Measurements from ENCODE around the gene GEMIN5. TPM values are rescaled to one million over a fixed set of nuclear protein-coding genes. Genes with fewer than 3 reads are reported as not detected.
A peak's percentile ranks its signal among the peaks of the same experiment; 100 is the strongest.

Gene GEMIN5
- total and polyA plus RNA-seq, 2 of the 13 experiments (the other 11 are each of a cell fraction or from before 2014, with no cell fraction given): 6.6 to 28.6 TPM

DNA sequence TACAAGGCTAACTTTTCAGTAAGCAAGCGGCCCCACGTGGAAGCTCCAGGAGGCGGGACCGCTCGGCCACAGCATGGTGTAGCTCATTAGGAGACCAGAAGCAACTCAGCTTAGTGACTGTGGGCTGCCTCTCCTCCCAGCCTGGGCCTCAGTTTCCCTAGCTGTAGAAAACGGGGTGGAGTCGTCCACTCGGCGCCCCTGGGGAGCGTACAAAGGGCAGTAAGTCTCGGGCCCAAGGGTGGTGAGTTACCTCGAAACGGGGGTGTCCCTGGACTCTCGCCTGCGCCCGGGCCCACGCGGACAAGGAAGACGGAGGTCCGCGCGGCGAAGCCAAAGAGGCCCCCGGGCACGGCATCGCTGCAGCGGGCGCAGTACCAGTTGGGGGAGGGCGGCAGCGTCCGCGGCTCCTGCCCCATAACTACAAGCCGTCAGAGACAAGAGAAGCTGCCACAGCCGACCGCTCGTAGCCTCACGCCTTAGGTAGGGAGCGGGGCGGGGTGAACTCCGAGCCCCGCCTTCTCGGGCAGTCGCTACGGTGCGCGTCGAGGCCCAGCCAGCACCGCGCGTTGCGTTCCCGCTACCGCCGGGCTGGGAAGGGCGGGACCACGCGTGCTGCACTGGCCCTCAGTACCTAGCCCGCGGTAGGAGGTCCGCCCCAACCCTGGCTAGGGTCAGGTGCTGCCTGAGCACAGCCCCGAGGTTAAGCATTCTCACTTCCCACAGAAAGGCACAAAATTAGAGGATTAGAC is at the start of gene GEMIN5 (continued):
- TF ChIP-seq, protein P1, sequence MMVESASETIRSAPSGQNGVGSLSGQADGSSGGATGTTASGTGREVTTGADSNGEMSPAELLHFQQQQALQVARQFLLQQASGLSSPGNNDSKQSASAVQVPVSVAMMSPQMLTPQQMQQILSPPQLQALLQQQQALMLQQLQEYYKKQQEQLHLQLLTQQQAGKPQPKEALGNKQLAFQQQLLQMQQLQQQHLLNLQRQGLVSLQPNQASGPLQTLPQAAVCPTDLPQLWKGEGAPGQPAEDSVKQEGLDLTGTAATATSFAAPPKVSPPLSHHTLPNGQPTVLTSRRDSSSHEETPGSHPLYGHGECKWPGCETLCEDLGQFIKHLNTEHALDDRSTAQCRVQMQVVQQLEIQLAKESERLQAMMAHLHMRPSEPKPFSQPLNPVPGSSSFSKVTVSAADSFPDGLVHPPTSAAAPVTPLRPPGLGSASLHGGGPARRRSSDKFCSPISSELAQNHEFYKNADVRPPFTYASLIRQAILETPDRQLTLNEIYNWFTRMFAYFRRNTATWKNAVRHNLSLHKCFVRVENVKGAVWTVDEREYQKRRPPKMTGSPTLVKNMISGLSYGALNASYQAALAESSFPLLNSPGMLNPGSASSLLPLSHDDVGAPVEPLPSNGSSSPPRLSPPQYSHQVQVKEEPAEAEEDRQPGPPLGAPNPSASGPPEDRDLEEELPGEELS (CRISPR knock-in tag; IDR thresholded peaks at IDR 0.05): 0 out of 2 replicates have a peak, but pooled peaks have one; percentile 26
- TF ChIP-seq ZNF883 (CRISPR knock-in tag; IDR thresholded peaks at IDR 0.05; ENCODE audit: not compliant biosample characterization): peak; percentile 80
- TF ChIP-seq, protein P2, sequence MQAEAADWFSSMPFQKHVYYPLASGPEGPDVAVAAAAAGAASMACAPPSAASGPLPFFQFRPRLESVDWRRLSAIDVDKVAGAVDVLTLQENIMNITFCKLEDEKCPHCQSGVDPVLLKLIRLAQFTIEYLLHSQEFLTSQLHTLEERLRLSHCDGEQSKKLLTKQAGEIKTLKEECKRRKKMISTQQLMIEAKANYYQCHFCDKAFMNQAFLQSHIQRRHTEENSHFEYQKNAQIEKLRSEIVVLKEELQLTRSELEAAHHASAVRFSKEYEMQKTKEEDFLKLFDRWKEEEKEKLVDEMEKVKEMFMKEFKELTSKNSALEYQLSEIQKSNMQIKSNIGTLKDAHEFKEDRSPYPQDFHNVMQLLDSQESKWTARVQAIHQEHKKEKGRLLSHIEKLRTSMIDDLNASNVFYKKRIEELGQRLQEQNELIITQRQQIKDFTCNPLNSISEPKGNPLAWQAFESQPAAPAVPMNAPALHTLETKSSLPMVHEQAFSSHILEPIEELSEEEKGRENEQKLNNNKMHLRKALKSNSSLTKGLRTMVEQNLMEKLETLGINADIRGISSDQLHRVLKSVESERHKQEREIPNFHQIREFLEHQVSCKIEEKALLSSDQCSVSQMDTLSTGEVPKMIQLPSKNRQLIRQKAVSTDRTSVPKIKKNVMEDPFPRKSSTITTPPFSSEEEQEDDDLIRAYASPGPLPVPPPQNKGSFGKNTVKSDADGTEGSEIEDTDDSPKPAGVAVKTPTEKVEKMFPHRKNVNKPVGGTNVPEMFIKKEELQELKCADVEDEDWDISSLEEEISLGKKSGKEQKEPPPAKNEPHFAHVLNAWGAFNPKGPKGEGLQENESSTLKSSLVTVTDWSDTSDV (CRISPR knock-in tag; IDR thresholded peaks at IDR 0.05): 0 out of 2 replicates have a peak, but pooled peaks have one; percentile 65
- TF ChIP-seq ZNF777 (CRISPR knock-in tag; IDR thresholded peaks at IDR 0.05): peak; percentile 51
- TF ChIP-seq REXO4 (CRISPR knock-in tag; IDR thresholded peaks at IDR 0.05; ENCODE audit: borderline replicate concordance): no peak
- TF ChIP-seq, protein P3, sequence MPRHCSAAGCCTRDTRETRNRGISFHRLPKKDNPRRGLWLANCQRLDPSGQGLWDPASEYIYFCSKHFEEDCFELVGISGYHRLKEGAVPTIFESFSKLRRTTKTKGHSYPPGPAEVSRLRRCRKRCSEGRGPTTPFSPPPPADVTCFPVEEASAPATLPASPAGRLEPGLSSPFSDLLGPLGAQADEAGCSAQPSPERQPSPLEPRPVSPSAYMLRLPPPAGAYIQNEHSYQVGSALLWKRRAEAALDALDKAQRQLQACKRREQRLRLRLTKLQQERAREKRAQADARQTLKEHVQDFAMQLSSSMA (CRISPR knock-in tag; IDR thresholded peaks at IDR 0.05): no peak
- TF ChIP-seq RELA (CRISPR knock-in tag; IDR thresholded peaks at IDR 0.05): no peak
- TF ChIP-seq, protein P4, sequence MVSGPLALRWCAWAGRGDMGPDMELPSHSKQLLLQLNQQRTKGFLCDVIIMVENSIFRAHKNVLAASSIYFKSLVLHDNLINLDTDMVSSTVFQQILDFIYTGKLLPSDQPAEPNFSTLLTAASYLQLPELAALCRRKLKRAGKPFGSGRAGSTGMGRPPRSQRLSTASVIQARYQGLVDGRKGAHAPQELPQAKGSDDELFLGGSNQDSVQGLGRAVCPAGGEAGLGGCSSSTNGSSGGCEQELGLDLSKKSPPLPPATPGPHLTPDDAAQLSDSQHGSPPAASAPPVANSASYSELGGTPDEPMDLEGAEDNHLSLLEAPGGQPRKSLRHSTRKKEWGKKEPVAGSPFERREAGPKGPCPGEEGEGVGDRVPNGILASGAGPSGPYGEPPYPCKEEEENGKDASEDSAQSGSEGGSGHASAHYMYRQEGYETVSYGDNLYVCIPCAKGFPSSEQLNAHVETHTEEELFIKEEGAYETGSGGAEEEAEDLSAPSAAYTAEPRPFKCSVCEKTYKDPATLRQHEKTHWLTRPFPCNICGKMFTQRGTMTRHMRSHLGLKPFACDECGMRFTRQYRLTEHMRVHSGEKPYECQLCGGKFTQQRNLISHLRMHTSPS (CRISPR knock-in tag; IDR thresholded peaks at IDR 0.05; ENCODE audit: low read depth): no peak
- no peak; the same call in 1 of the 2 replicates for TF ChIP-seq FOXC1 (CRISPR knock-in tag; IDR thresholded peaks at IDR 0.05; ENCODE audit: borderline replicate concordance)
- no peak for TF ChIP-seq NFE2L2 (IDR thresholded peaks at IDR 0.05; ENCODE audit: low read length)
- TF ChIP-seq RBM39 (IDR thresholded peaks at IDR 0.05; ENCODE audit: low read depth, low read length, poor library complexity, severe bottlenecking): peak; percentile 40
- no peak for TF ChIP-seq ATRX (CRISPR knock-in tag; IDR thresholded peaks at IDR 0.05; ENCODE audit: borderline replicate concordance)
- TF ChIP-seq ZNF780A (CRISPR knock-in tag; IDR thresholded peaks at IDR 0.05): no peak
- TF ChIP-seq, protein P5, sequence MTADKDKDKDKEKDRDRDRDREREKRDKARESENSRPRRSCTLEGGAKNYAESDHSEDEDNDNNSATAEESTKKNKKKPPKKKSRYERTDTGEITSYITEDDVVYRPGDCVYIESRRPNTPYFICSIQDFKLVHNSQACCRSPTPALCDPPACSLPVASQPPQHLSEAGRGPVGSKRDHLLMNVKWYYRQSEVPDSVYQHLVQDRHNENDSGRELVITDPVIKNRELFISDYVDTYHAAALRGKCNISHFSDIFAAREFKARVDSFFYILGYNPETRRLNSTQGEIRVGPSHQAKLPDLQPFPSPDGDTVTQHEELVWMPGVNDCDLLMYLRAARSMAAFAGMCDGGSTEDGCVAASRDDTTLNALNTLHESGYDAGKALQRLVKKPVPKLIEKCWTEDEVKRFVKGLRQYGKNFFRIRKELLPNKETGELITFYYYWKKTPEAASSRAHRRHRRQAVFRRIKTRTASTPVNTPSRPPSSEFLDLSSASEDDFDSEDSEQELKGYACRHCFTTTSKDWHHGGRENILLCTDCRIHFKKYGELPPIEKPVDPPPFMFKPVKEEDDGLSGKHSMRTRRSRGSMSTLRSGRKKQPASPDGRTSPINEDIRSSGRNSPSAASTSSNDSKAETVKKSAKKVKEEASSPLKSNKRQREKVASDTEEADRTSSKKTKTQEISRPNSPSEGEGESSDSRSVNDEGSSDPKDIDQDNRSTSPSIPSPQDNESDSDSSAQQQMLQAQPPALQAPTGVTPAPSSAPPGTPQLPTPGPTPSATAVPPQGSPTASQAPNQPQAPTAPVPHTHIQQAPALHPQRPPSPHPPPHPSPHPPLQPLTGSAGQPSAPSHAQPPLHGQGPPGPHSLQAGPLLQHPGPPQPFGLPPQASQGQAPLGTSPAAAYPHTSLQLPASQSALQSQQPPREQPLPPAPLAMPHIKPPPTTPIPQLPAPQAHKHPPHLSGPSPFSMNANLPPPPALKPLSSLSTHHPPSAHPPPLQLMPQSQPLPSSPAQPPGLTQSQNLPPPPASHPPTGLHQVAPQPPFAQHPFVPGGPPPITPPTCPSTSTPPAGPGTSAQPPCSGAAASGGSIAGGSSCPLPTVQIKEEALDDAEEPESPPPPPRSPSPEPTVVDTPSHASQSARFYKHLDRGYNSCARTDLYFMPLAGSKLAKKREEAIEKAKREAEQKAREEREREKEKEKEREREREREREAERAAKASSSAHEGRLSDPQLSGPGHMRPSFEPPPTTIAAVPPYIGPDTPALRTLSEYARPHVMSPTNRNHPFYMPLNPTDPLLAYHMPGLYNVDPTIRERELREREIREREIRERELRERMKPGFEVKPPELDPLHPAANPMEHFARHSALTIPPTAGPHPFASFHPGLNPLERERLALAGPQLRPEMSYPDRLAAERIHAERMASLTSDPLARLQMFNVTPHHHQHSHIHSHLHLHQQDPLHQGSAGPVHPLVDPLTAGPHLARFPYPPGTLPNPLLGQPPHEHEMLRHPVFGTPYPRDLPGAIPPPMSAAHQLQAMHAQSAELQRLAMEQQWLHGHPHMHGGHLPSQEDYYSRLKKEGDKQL (CRISPR knock-in tag; IDR thresholded peaks at IDR 0.05; ENCODE audit: low read depth): 0 out of 2 replicates have a peak, but pooled peaks have one; percentile 39

Measured in HepG2 (cell line).